HL-60/S4 treated with phorbol 12-myristate 13-acetate at 8.2 ng/mL for 4 days and 3 days (cell line): ENCODE results near the gene OR2M7.
"Not testable (repeated sequence)": the region's sequence is repeated elsewhere in the genome, so short reads cannot be mapped to it uniquely, and the experiment has no call there.

Source experiments
- in situ Hi-C: fragments of 300-500 bp; cut with MboI; formaldehyde crosslinking; loops from 2 replicates; pipeline ENCODE4 v1.15.0; 2022; ENCODE audit warnings: low sequenced_read_pairs

Gene OR2M7

GRCh38 chr1:248324468-248324867 lies at the start of gene OR2M7:
OR2M7 (minus strand) TSS chr1:248324568; CDS start chr1:248324568, 0 bp downstream.
- in situ Hi-C loops: no loop called here

- in situ Hi-C loops: no loop called here
These were observed 49.4 kb upstream of the OR2M7 start for GRCh38 chr1:248373761-248374160.

GRCh38 chr1:248372394-248372793 lies 48.0 kb upstream of the OR2M7 start:
- in situ Hi-C loops: no loop called here

GRCh38 chr1:248366609-248367008 lies 42.2 kb upstream of the OR2M7 start:
- in situ Hi-C loops: no loop called here

GRCh38 chr1:248361121-248361715 lies 36.9 kb upstream of the OR2M7 start, which contains the start of gene OR2T4:
OR2T4 (plus strand) TSS chr1:248361665; CDS start chr1:248361665, 0 bp downstream.
- in situ Hi-C loops: no loop called here

- in situ Hi-C loops: no loop called here
These were observed 35.0 kb upstream of the OR2M7 start for GRCh38 chr1:248359415-248359814.

- in situ Hi-C loops: no loop called here
These were observed 24.1 kb upstream of the OR2M7 start, which contains the start of gene OR14C36 for GRCh38 chr1:248348475-248348874. OR14C36 (plus strand) TSS chr1:248348775; CDS start chr1:248348775, 0 bp downstream.

- in situ Hi-C loops: no loop called here
These were observed 19.1 kb upstream of the OR2M7 start for GRCh38 chr1:248343451-248343850.

GRCh38 chr1:248316796-248317195 lies 7.6 kb downstream of the OR2M7 start:
- in situ Hi-C loops: no loop called here

GRCh38 chr1:248306740-248307139 lies 17.6 kb downstream of the OR2M7 start:
- in situ Hi-C loops: not testable (repeated sequence)

- in situ Hi-C loops: no loop called here
These were observed 18.3 kb downstream of the OR2M7 start for GRCh38 chr1:248306103-248306502.

- in situ Hi-C loops: not testable (repeated sequence)
These were observed 18.7 kb downstream of the OR2M7 start for GRCh38 chr1:248305672-248306071.

GRCh38 chr1:248303324-248303723 lies 21.0 kb downstream of the OR2M7 start, which contains the start of gene OR2T12:
OR2T12 (minus strand) TSS chr1:248303424; CDS start chr1:248295578, 7,846 bp downstream.
- in situ Hi-C loops: no loop called here

- in situ Hi-C loops: no loop called here
These were observed 36.0 kb downstream of the OR2M7 start for GRCh38 chr1:248288391-248288790.

GRCh38 chr1:248277876-248278275 lies 46.5 kb downstream of the OR2M7 start, which contains the start of gene OR2T33:
OR2T33 (minus strand) TSS chr1:248277976; CDS start chr1:248273814, 4,162 bp downstream.
- in situ Hi-C loops: no loop called here
